ENCODE data around the gene BCL6. TPM values are rescaled to one million over a fixed set of nuclear protein-coding genes. Genes with fewer than 3 reads are reported as not detected.

BCL6 gene
- 0.15 TPM for polyA plus RNA-seq (2012; ENCODE audit: missing spikeins)

- TF ChIP-seq POLR2A (IDR thresholded peaks at IDR 0.05; ENCODE audit: low read depth, low read length), result no peak
- FAIRE-seq (peak; percentile 78), DNase-seq (ENCODE audit: insufficient read length) (no peak)
Measured at GRCh38 chr3:187745201-187746058, at the start of gene BCL6. Gene BCL6, minus strand, starts transcription at chr3:187745468. Its CDS starts 11,775 bp downstream, at chr3:187733693.

GRCh38 chr3:187794731-187795130 is 49.5 kb upstream of the BCL6 start:
- FAIRE-seq, result no peak
- no peak for TF ChIP-seq TAF1 (IDR thresholded peaks at IDR 0.05; ENCODE audit: borderline replicate concordance, low read depth, low read length)
- TF ChIP-seq POLR2A (IDR thresholded peaks at IDR 0.05; ENCODE audit: low read depth, low read length), result no peak
- TF ChIP-seq POLR2AphosphoS5 (IDR thresholded peaks at IDR 0.05; ENCODE audit: low read depth, low read length), result no peak
- no peak for DNase-seq (ENCODE audit: insufficient read length)

- no peak for FAIRE-seq
- DNase-seq (ENCODE audit: insufficient read length), result no peak
- TF ChIP-seq POLR2AphosphoS5 (IDR thresholded peaks at IDR 0.05; ENCODE audit: low read depth, low read length) (no peak), TAF1 (IDR thresholded peaks at IDR 0.05; ENCODE audit: borderline replicate concordance, low read depth, low read length) (no peak), POLR2A (IDR thresholded peaks at IDR 0.05; ENCODE audit: low read depth, low read length) (no peak)
Measured at GRCh38 chr3:187793618-187794017, 48.4 kb upstream of the BCL6 start.

- TF ChIP-seq POLR2AphosphoS5 (IDR thresholded peaks at IDR 0.05; ENCODE audit: low read depth, low read length), result no peak
- no peak for TF ChIP-seq TAF1 (IDR thresholded peaks at IDR 0.05; ENCODE audit: borderline replicate concordance, low read depth, low read length)
- no peak for TF ChIP-seq POLR2A (IDR thresholded peaks at IDR 0.05; ENCODE audit: low read depth, low read length)
- no peak for DNase-seq (ENCODE audit: insufficient read length)
- FAIRE-seq, result no peak
Measured at GRCh38 chr3:187792521-187792920, 47.3 kb upstream of the BCL6 start.

GRCh38 chr3:187789872-187790271 is 44.6 kb upstream of the BCL6 start:
- DNase-seq (ENCODE audit: insufficient read length) (no peak), FAIRE-seq (no peak)
- TF ChIP-seq POLR2A (IDR thresholded peaks at IDR 0.05; ENCODE audit: low read depth, low read length), result no peak
- TF ChIP-seq POLR2AphosphoS5 (IDR thresholded peaks at IDR 0.05; ENCODE audit: low read depth, low read length), result no peak
- TF ChIP-seq TAF1 (IDR thresholded peaks at IDR 0.05; ENCODE audit: borderline replicate concordance, low read depth, low read length), result no peak

- TF ChIP-seq POLR2A (IDR thresholded peaks at IDR 0.05; ENCODE audit: low read depth, low read length) (no peak), TAF1 (IDR thresholded peaks at IDR 0.05; ENCODE audit: borderline replicate concordance, low read depth, low read length) (no peak), POLR2AphosphoS5 (IDR thresholded peaks at IDR 0.05; ENCODE audit: low read depth, low read length) (no peak)
- no peak for DNase-seq (ENCODE audit: insufficient read length)
- no peak for FAIRE-seq
Measured at GRCh38 chr3:187788984-187789857, 44.0 kb upstream of the BCL6 start.

GRCh38 chr3:187783098-187783497 is 37.8 kb upstream of the BCL6 start:
- FAIRE-seq (no peak), DNase-seq (ENCODE audit: insufficient read length) (no peak)
- TF ChIP-seq TAF1 (IDR thresholded peaks at IDR 0.05; ENCODE audit: borderline replicate concordance, low read depth, low read length) (no peak), POLR2A (IDR thresholded peaks at IDR 0.05; ENCODE audit: low read depth, low read length) (no peak), POLR2AphosphoS5 (IDR thresholded peaks at IDR 0.05; ENCODE audit: low read depth, low read length) (no peak)

- DNase-seq (ENCODE audit: insufficient read length), result no peak
- TF ChIP-seq POLR2AphosphoS5 (IDR thresholded peaks at IDR 0.05; ENCODE audit: low read depth, low read length), result no peak
- no peak for FAIRE-seq
Measured at GRCh38 chr3:187782006-187782405, 36.7 kb upstream of the BCL6 start.

- no peak for DNase-seq (ENCODE audit: insufficient read length)
- FAIRE-seq, result no peak
Measured at GRCh38 chr3:187781001-187781400, 35.7 kb upstream of the BCL6 start.

GRCh38 chr3:187778726-187779125 is 33.5 kb upstream of the BCL6 start:
- no peak for FAIRE-seq
- DNase-seq (ENCODE audit: insufficient read length), result no peak
- no peak for TF ChIP-seq POLR2A (IDR thresholded peaks at IDR 0.05; ENCODE audit: low read depth, low read length)
- no peak for TF ChIP-seq TAF1 (IDR thresholded peaks at IDR 0.05; ENCODE audit: borderline replicate concordance, low read depth, low read length)
- no peak for TF ChIP-seq POLR2AphosphoS5 (IDR thresholded peaks at IDR 0.05; ENCODE audit: low read depth, low read length)

More at GRCh38 chr3:187781001-187781400, 35.7 kb upstream of the BCL6 start:
- TF ChIP-seq POLR2AphosphoS5 (IDR thresholded peaks at IDR 0.05; ENCODE audit: low read depth, low read length) (no peak), TAF1 (IDR thresholded peaks at IDR 0.05; ENCODE audit: borderline replicate concordance, low read depth, low read length) (no peak), POLR2A (IDR thresholded peaks at IDR 0.05; ENCODE audit: low read depth, low read length) (no peak)

GRCh38 chr3:187777331-187777941 is 32.2 kb upstream of the BCL6 start:
- DNase-seq (ENCODE audit: insufficient read length) (no peak), FAIRE-seq (no peak)

More at GRCh38 chr3:187777331-187777941, 32.2 kb upstream of the BCL6 start:
- TF ChIP-seq TAF1 (IDR thresholded peaks at IDR 0.05; ENCODE audit: borderline replicate concordance, low read depth, low read length) (no peak), POLR2A (IDR thresholded peaks at IDR 0.05; ENCODE audit: low read depth, low read length) (no peak), POLR2AphosphoS5 (IDR thresholded peaks at IDR 0.05; ENCODE audit: low read depth, low read length) (no peak)

Measured in GM12892 (cell line).